Kidney (tissue), 14 donors: ENCODE results near the gene SPPL2A. TPM values are rescaled to one million over a fixed set of nuclear protein-coding genes. Genes with fewer than 3 reads are reported as not detected.

Experiments used
- DNase-seq, 5 donors: peaks; one replicate each; pipeline ENCODE4 v3.0.0-alpha.2; 2013 to 2020
- FAIRE-seq: peaks from 2 replicates; lab custom pipeline; 2012; peaks lifted over from hg19 to GRCh38; lab: Jason Lieb, UNC
- H3K27ac ChIP-seq, 2 donors: one replicate each; pipeline ENCODE4 v1.7.0; 2013; ENCODE audit warnings: low read depth in 2 of 2, low read length in 2 of 2, inconsistent platforms in 1 of 2
- H3K27me3 ChIP-seq: one replicate; pipeline ENCODE4 v1.7.1; 2013; ENCODE audit warnings: low read length, inconsistent platforms; ENCODE audit not compliant: control insufficient read depth, insufficient read depth
- H3K36me3 ChIP-seq, 3 donors: one replicate each; pipeline versions ENCODE4 v1.7.0 to v1.7.1; 2013; ENCODE audit warnings: low read length in 3 of 3, control low read depth in 1 of 3, inconsistent platforms in 1 of 3; ENCODE audit not compliant: insufficient read depth in 3 of 3, control insufficient read depth in 2 of 3
- H3K4me1 ChIP-seq, 3 donors: one replicate each; pipeline versions ENCODE4 v1.7.0 to v1.7.1; 2013; ENCODE audit warnings: low read length in 3 of 3, inconsistent platforms in 1 of 3, low read depth in 1 of 3; ENCODE audit not compliant: control insufficient read depth in 2 of 3, insufficient read depth in 2 of 3
- H3K4me3 ChIP-seq, 3 donors: one replicate each; pipeline versions ENCODE4 v1.7.0 to v1.8.1; 2013; ENCODE audit warnings: low read length in 3 of 3, control low read depth in 1 of 3, inconsistent platforms in 1 of 3
- H3K9ac ChIP-seq, 3 donors: one replicate each; pipeline versions ENCODE4 v1.7.0 to v1.7.1; 2013; ENCODE audit warnings: low read length in 3 of 3, control low read depth in 1 of 3, inconsistent platforms in 1 of 3
- H3K9me3 ChIP-seq, 3 donors: one replicate each; pipeline versions ENCODE4 v1.7.0 to v1.7.1; 2013; ENCODE audit warnings: low read length in 3 of 3, control low read depth in 1 of 3, inconsistent platforms in 1 of 3; ENCODE audit not compliant: control insufficient read depth in 2 of 3, insufficient read depth in 1 of 3
- CTCF ChIP-seq: IDR thresholded peaks from 3 replicates; pipeline ENCODE4 v1.5.1; 2012; ENCODE audit warnings: mild to moderate bottlenecking, moderate library complexity, borderline replicate concordance; ENCODE audit not compliant: insufficient read depth; ENCODE audit errors: extremely low read depth
- intact Hi-C: fragments of 100-400 bp; cut with DNase I; formaldehyde crosslinking; loops from one replicate; pipeline ENCODE4 v1.11.1; 2022
- polyA plus RNA-seq: library from polyadenylated mRNA; stranded (reverse); fragments of 350-450 nt; fragmentation: Illumina TruSeq; extraction: RNeasy Lipid Tissue Mini Kit (QIAGEN cat#74804); gene quantifications from one replicate; pipeline ENCODE4 v1.2.3, GENCODE V29; 2014; ENCODE audit warnings: low read depth, low replicate concordance; ENCODE audit not compliant: insufficient read depth
- total RNA-seq: library from RNA; stranded (reverse); fragmentation: NEBNext Ultra II Directional; extraction: Animal tissue kit (Norgen Biotek cat#: 25700); gene quantifications from one replicate; pipeline ENCODE4 v1.2.1, GENCODE V29; 2021
- donor health status: control.
- donor health status: control.
- donor health status: control.
- donor health status: control.
- donor health status: control.
- donor health status: DM: yes; HTN: yes; CAD: no.
- donor health status: Normal renal cell carcinoma (clear cell type).

Gene SPPL2A
- total and polyA plus RNA-seq, 2 donors from 2014 or later: 53.3 to 134 TPM

- DNase-seq: no peak
- Histone ChIP-seq H3K4me1 (peaks cover 0 to 2% (median 0%) of the 10 kb centered on the region in 3 donors), H3K9me3 (no peaks in the 10 kb centered on the region), H3K36me3 (peaks cover 0 to 3% (median 3%) of the 10 kb centered on the region in 3 donors), H3K9ac (no peak overlapping the region), H3K27ac (no peak overlapping the region), H3K4me3 (no peak overlapping the region), H3K27me3 (no peaks in the 10 kb centered on the region)
- intact Hi-C loops: no loop called here
- TF ChIP-seq CTCF: no peak
- FAIRE-seq: no peak
These were observed 99.6 kb downstream of the SPPL2A start for GRCh38 chr15:50665938-50666337.

- DNase-seq (no peak), FAIRE-seq (no peak)
- intact Hi-C loops: no loop called here
- H3K36me3 ChIP-seq: peaks cover 3 to 33% (median 7%) of the 10 kb centered on the region in 3 donors
- no peak overlapping the region for H3K9ac ChIP-seq
- TF ChIP-seq CTCF: no peak
- H3K27me3 ChIP-seq: no peaks in the 10 kb centered on the region
- H3K9me3 ChIP-seq: no peaks in the 10 kb centered on the region
- H3K4me1 ChIP-seq: no peaks in the 10 kb centered on the region
- no peak overlapping the region for H3K4me3 ChIP-seq
- H3K27ac ChIP-seq: no peak overlapping the region
These were observed 110.0 kb downstream of the SPPL2A start for GRCh38 chr15:50655555-50655954.

- FAIRE-seq (no peak), DNase-seq (no peak)
- Histone ChIP-seq H3K27me3 (no peaks in the 10 kb centered on the region), H3K9ac (no peak overlapping the region), H3K9me3 (no peaks in the 10 kb centered on the region), H3K4me3 (no peak overlapping the region), H3K36me3 (peaks cover 3 to 50% (median 11%) of the 10 kb centered on the region in 3 donors), H3K4me1 (no peaks in the 10 kb centered on the region), H3K27ac (no peak overlapping the region)
- intact Hi-C loops: no loop called here
- no peak for TF ChIP-seq CTCF
These were observed 112.3 kb downstream of the SPPL2A start for GRCh38 chr15:50653156-50653743.

GRCh38 chr15:50652671-50653070 lies 112.8 kb downstream of the SPPL2A start:
- Histone ChIP-seq H3K4me3 (no peak overlapping the region), H3K27me3 (no peaks in the 10 kb centered on the region), H3K9ac (no peak overlapping the region), H3K9me3 (no peaks in the 10 kb centered on the region), H3K4me1 (no peaks in the 10 kb centered on the region), H3K27ac (no peak overlapping the region), H3K36me3 (peaks cover 3 to 51% (median 11%) of the 10 kb centered on the region in 3 donors)
- FAIRE-seq: no peak
- TF ChIP-seq CTCF: no peak
- DNase-seq: no peak
- intact Hi-C loops: no loop called here
